Measurements from ENCODE around the gene SLIT3.

Gene SLIT3

GRCh38 chr5:168837852-168838251, 463.1 kb downstream of the SLIT3 start:
- no peak overlapping the region for H3K27ac ChIP-seq
- no peak for TF ChIP-seq CTCF (conservative IDR thresholded peaks at IDR 0.05)

GRCh38 chr5:168836603-168837231, 464.2 kb downstream of the SLIT3 start:
- no peak overlapping the region for H3K27ac ChIP-seq
- TF ChIP-seq CTCF (conservative IDR thresholded peaks at IDR 0.05): no peak

GRCh38 chr5:168833936-168834335, 467.0 kb downstream of the SLIT3 start:
- no peak for TF ChIP-seq CTCF (conservative IDR thresholded peaks at IDR 0.05)
- no peak overlapping the region for H3K27ac ChIP-seq

- TF ChIP-seq CTCF (conservative IDR thresholded peaks at IDR 0.05): no peak
- H3K27ac ChIP-seq: no peak overlapping the region
Measured at GRCh38 chr5:168833383-168833782, 467.6 kb downstream of the SLIT3 start.

- H3K27ac ChIP-seq: no peak overlapping the region
- TF ChIP-seq CTCF (conservative IDR thresholded peaks at IDR 0.05): no peak
Measured at GRCh38 chr5:168832308-168832707, 468.6 kb downstream of the SLIT3 start.

GRCh38 chr5:168831383-168831782, 469.6 kb downstream of the SLIT3 start:
- TF ChIP-seq CTCF (conservative IDR thresholded peaks at IDR 0.05): no peak
- no peak overlapping the region for H3K27ac ChIP-seq

GRCh38 chr5:168830833-168831232, 470.1 kb downstream of the SLIT3 start:
- no peak for TF ChIP-seq CTCF (conservative IDR thresholded peaks at IDR 0.05)
- H3K27ac ChIP-seq: no peak overlapping the region

Data from VCaP (cell line).